Measurements from ENCODE around the gene DNAH2. TPM values are rescaled to one million over a fixed set of nuclear protein-coding genes. Genes with fewer than 3 reads are reported as not detected.

Gene DNAH2
- total and polyA plus RNA-seq, 9 of the 15 experiments (the other 6 are each of a cell fraction or from before 2014, with no cell fraction given): 0.03 TPM; not detected in 8

DNA sequence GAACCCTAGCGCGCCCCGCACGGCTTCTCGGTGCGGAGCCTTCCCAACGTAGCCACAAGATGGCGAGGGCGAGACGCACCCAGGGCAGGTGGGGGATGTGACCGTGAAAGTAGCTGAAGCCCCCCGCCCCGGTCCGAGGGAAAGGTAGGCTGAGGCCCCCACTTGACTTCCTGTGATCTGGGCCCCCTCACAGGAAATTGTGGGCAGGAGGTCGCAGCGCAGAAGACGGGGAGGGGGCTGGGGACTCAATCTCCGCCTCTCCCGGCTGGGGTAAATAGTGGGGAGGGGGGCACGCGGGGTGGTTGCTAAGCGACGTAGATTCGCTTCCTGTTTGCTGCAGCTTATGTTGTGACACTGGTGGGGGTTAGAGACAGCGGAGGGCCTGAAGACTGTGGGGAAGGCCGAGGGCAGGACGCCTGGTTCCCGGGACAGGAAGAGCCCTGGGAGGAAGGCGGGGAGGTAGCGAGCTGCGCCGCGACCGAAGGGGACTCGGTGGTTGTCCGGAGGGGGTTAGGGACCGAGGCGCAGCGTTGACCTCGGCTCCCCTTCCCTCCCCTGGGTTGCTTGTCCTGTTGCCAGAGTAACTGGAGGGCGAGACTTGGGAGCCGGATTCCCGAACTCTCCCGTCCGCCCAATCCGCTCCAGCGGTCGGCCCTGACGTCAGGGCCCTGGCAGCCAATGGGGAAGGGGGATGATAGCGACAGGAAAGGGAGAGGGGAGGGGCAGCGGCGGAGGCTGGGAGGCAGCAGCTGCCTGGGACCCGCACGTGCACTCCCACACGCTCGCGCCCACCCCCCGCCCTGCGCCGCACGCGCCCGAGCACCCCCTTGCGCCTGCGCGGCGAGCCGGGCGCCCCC is 117.6 kb downstream of the DNAH2 start (continued):
- peak; percentile 59; the same call in 1 of the 2 replicates for TF ChIP-seq ARID4B (CRISPR knock-in tag; IDR thresholded peaks at IDR 0.05)
- TF ChIP-seq KLF6 (CRISPR knock-in tag; IDR thresholded peaks at IDR 0.05; ENCODE audit: borderline replicate concordance): no peak
- TF ChIP-seq MEIS2 (IDR thresholded peaks at IDR 0.05; ENCODE audit: partially characterized antibody): peak; percentile 31
- no peak for TF ChIP-seq MTA3 (IDR thresholded peaks at IDR 0.05; ENCODE audit: borderline replicate concordance)
- no peak for TF ChIP-seq TAF1 (IDR thresholded peaks at IDR 0.05; ENCODE audit: control insufficient read depth, extremely low read depth, insufficient read depth, low read length, severe bottlenecking)
- peak; percentile 38; the same call in 1 of the 2 replicates for TF ChIP-seq SP1 (CRISPR knock-in tag; IDR thresholded peaks at IDR 0.05)
- no peak for TF ChIP-seq SIRT6 (IDR thresholded peaks at IDR 0.05; ENCODE audit: low read depth, low read length)
- peak; percentile 27; the same call in 1 of the 2 replicates for TF ChIP-seq STAG1 (CRISPR knock-in tag; IDR thresholded peaks at IDR 0.05; ENCODE audit: borderline replicate concordance)
- TF ChIP-seq ATF7 (IDR thresholded peaks at IDR 0.05): peak; percentile 78
- TF ChIP-seq, protein P1, sequence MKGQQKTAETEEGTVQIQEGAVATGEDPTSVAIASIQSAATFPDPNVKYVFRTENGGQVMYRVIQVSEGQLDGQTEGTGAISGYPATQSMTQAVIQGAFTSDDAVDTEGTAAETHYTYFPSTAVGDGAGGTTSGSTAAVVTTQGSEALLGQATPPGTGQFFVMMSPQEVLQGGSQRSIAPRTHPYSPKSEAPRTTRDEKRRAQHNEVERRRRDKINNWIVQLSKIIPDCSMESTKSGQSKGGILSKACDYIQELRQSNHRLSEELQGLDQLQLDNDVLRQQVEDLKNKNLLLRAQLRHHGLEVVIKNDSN (CRISPR knock-in tag; IDR thresholded peaks at IDR 0.05): peak; percentile 72
- TF ChIP-seq KLF10 (CRISPR knock-in tag; IDR thresholded peaks at IDR 0.05): no peak
- TF ChIP-seq OTX1 (CRISPR knock-in tag; IDR thresholded peaks at IDR 0.05): no peak
- TF ChIP-seq KLF1 (tag; IDR thresholded peaks at IDR 0.05): no peak
- no peak for TF ChIP-seq CBFA2T3 (IDR thresholded peaks at IDR 0.05)
- TF ChIP-seq JUND (IDR thresholded peaks at IDR 0.05; ENCODE audit: borderline replicate concordance, low read depth, low read length): peak; percentile 56; the same call in 1 of the 2 replicates
- no peak for TF ChIP-seq JUND (tag; IDR thresholded peaks at IDR 0.05; ENCODE audit: borderline replicate concordance, low read depth, low read length)
- peak; percentile 93 for TF ChIP-seq ZBTB7A (IDR thresholded peaks at IDR 0.05; ENCODE audit: borderline replicate concordance, control insufficient read depth, low read depth, low read length)
- peak; percentile 99 for TF ChIP-seq BHLHE40 (IDR thresholded peaks at IDR 0.05; ENCODE audit: low read length)

All from K562 (cell line).